Aorta (tissue), 5 donors: ENCODE measurements around the gene RPP40. TPM values are rescaled to one million over a fixed set of nuclear protein-coding genes. Genes with fewer than 3 reads are reported as not detected.

Experiments
- ATAC-seq: fragments of 200-7000 bp; cut with Tn5 transposase; one replicate; pipeline ENCODE4 v1.9.1; 2022; ENCODE audit warnings: moderate library complexity; ENCODE audit not compliant: low FRiP score
- DNase-seq, 2 donors: peaks; one replicate each; pipeline ENCODE4 v3.0.0-alpha.2; 2020
- H3K27ac ChIP-seq, 2 donors: one replicate each; pipeline ENCODE4 v1.5.1; 2013; ENCODE audit warnings: low read length in 2 of 2, mild to moderate bottlenecking in 2 of 2, moderate library complexity in 2 of 2, control low read depth in 1 of 2, inconsistent platforms in 1 of 2, low read depth in 1 of 2
- H3K27me3 ChIP-seq, 2 donors: one replicate each; pipeline ENCODE4 v1.6.1; 2013; ENCODE audit warnings: control low read depth in 1 of 2, low read length in 1 of 2, mild to moderate bottlenecking in 1 of 2, moderate library complexity in 1 of 2; ENCODE audit not compliant: insufficient read depth in 2 of 2, control insufficient read depth in 1 of 2
- H3K36me3 ChIP-seq, 2 donors: one replicate each; pipeline ENCODE4 v1.6.1; 2013; ENCODE audit warnings: control low read depth in 1 of 2, low read length in 1 of 2, mild to moderate bottlenecking in 1 of 2; ENCODE audit not compliant: insufficient read depth in 2 of 2, control insufficient read depth in 1 of 2
- H3K4me1 ChIP-seq, 2 donors: one replicate each; pipeline ENCODE4 v1.6.1; 2013; ENCODE audit warnings: low read length in 2 of 2, control low read depth in 1 of 2, mild to moderate bottlenecking in 1 of 2, moderate library complexity in 1 of 2; ENCODE audit not compliant: insufficient read depth in 2 of 2, control insufficient read depth in 1 of 2
- H3K4me3 ChIP-seq, 2 donors: one replicate each; pipeline ENCODE4 v1.5.1; 2013; ENCODE audit warnings: low read length in 2 of 2, control low read depth in 1 of 2, mild to moderate bottlenecking in 1 of 2
- H3K9me3 ChIP-seq: one replicate; pipeline ENCODE4 v1.6.1; 2013; ENCODE audit warnings: mild to moderate bottlenecking, low read length; ENCODE audit not compliant: control insufficient read depth
- WGBS, 2 donors: extraction: QIAGEN DNeasy Blood & Tissue Kit; methylation state at CpG; one replicate each; pipeline ENCODE4 v1.1.7; 2013; 5-methylcytosine and 5-hydroxymethylcytosine counted together
- intact Hi-C, 2 donors: fragments of 100-400 bp; cut with DNase I; formaldehyde crosslinking; loops; one replicate each; pipeline versions ENCODE4 v1.14.2 to v1.15.0; 2022
- polyA plus RNA-seq, 2 donors: library from polyadenylated mRNA; stranded (reverse); fragments of 200-250 nt; gene quantifications; one replicate each; pipeline ENCODE4 v1.2.3, GENCODE V29; 2013
- total RNA-seq, 2 donors: library from RNA; stranded (reverse); fragmentation: NEBNext Ultra II Directional; extraction: Animal tissue kit (Norgen Biotek cat#: 25700); gene quantifications; one replicate each; pipeline ENCODE4 v1.2.1, GENCODE V29; 2021
- donor health status: healthy with polysubstance abuse.
- donor health status: Bipolar disorder and iron deficiency.
- donor health status: DM: no; HTN: no; CAD: no.
- donor health status: DM: no; HTN: no; CAD: no.
- donor health status: DM: yes; HTN: yes; CAD: no.

RPP40 gene
- total and polyA plus RNA-seq, 4 donors, result 2.0 to 5.6 (median 4.0) TPM

DNA sequence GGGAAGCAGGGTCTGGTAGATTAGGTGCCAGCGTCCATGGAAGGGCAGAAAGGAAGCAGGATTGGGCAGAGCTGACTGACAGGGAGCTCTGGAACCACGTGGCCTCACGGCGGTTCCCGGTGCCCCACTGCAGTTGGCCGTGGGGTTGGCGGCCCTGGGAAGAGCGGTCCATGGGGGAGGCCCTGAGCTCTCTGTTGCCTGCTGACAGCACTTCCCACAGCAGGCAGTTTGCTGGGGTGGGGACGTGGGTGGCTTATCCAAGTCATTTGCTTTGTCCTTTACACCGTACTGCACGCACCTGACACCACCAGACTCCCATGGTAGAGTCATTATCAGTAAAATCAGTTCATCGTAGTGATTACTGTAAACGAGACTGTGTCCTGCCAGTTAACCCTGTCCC is 56.1 kb downstream of the RPP40 start:
- 89 to 91% methylated on average over 13 of the region's 13 CpGs for WGBS, 2 donors
- H3K27ac ChIP-seq, result no peak overlapping the region
- H3K4me1 ChIP-seq, result no peaks in the 10 kb centered on the region
- H3K4me3 ChIP-seq, result no peak overlapping the region
- H3K27me3 ChIP-seq, result no peaks in the 10 kb centered on the region
- no peaks in the 10 kb centered on the region for H3K9me3 ChIP-seq
- intact Hi-C loops, result no loop called here
- peaks cover 0 to 5% of the 10 kb centered on the region in 2 donors for H3K36me3 ChIP-seq
- no peak for DNase-seq
- no peak for ATAC-seq

DNA sequence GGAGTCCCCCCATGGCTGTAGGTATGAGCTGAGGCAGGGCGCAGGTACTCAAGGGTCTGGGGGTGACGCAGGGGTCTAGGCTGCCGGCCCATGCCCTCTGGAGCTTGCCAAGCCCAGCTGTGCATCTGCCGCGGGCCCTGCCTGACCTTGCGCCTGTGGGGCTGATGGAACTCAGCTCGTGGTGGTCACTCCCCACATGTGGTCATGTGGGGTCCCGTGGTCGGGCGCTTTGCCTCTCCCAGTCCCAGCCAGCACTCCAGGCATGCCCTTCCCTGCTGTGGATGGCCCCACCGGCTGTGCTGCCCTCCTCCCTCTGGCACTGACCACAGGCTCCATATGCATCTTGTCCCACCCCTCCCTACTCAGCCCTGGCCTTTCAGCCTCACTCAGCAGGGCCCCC is 57.3 kb downstream of the RPP40 start:
- Histone ChIP-seq H3K36me3 (peaks cover 0 to 5% of the 10 kb centered on the region in 2 donors), H3K27me3 (no peaks in the 10 kb centered on the region), H3K4me3 (no peak overlapping the region), H3K27ac (no peak overlapping the region), H3K9me3 (no peaks in the 10 kb centered on the region), H3K4me1 (no peaks in the 10 kb centered on the region)
- ATAC-seq, result no peak
- DNase-seq, result no peak
- whole genome bisulfite sequencing, 2 donors, result 94 to 96% methylated on average over 11 of the region's 11 CpGs
- intact Hi-C loops, result no loop called here

Other genes starting within 250 kb of the RPP40 start
- 10 to 100 TPM; 42.9 to 44.2 TPM for gene CDYL, start 227.6 kb downstream of the RPP40 start, total RNA-seq
- gene CDYL, start 227.6 kb downstream of the RPP40 start, polyA plus RNA-seq, result 1 to 10 TPM; 9.6 to 9.9 TPM
- 1 to 10 TPM; 1.7 to 5.3 TPM for gene PPP1R3G, start 81.3 kb upstream of the RPP40 start, total RNA-seq
- gene PPP1R3G, start 81.3 kb upstream of the RPP40 start, polyA plus RNA-seq, result under 1 TPM; 0.41 to 0.63 TPM